OCI-LY1 (cell line): ENCODE results near the gene TOMM6.

Experiments
- H2AFZ ChIP-seq: fragments of 200-600 bp; sonication (generic), shearing (Covaris generic); 2 replicates; pipeline ENCODE4 v1.6.0; 2014; ENCODE audit warnings: antibody characterized with exemption, mild to moderate bottlenecking, low read length
- H3F3A ChIP-seq: fragments of 200-600 bp; sonication (generic), shearing (Covaris generic); 2 replicates; pipeline ENCODE4 v1.6.0; 2014; ENCODE audit warnings: mild to moderate bottlenecking, antibody characterized with exemption, low read length, moderate library complexity; ENCODE audit not compliant: insufficient read depth
- H3K27ac ChIP-seq: fragments of 200-600 bp; sonication (generic); 2 replicates; pipeline ENCODE4 v1.5.1; 2014; ENCODE audit warnings: low read length, mixed run types, mild to moderate bottlenecking, low read depth; ENCODE audit not compliant: poor library complexity, severe bottlenecking
- H3K27me3 ChIP-seq: fragments of 200-600 bp; sonication (generic); 2 replicates; pipeline ENCODE4 v1.6.0; 2014; ENCODE audit warnings: antibody characterized with exemption, mild to moderate bottlenecking, low read length, moderate library complexity; ENCODE audit not compliant: insufficient read depth
- H3K36me3 ChIP-seq: fragments of 200-600 bp; sonication (generic); 2 replicates; pipeline ENCODE4 v1.6.1; 2014; ENCODE audit warnings: mild to moderate bottlenecking, antibody characterized with exemption, low read length, moderate library complexity, mixed read lengths; ENCODE audit not compliant: insufficient read depth
- H3K4me1 ChIP-seq: fragments of 200-600 bp; sonication (generic); 2 replicates; pipeline ENCODE4 v1.5.1; 2014; ENCODE audit warnings: mild to moderate bottlenecking, low read length, moderate library complexity; ENCODE audit not compliant: insufficient read depth, severe bottlenecking
- H3K4me2 ChIP-seq: fragments of 200-600 bp; sonication (generic), shearing (Covaris generic); 2 replicates; pipeline ENCODE4 v1.6.1; 2014; ENCODE audit warnings: low read length
- H3K4me3 ChIP-seq: fragments of 200-600 bp; sonication (generic); 2 replicates; pipeline ENCODE4 v1.5.1; 2014; ENCODE audit warnings: low read length, low read depth, mild to moderate bottlenecking, mixed read lengths; ENCODE audit not compliant: poor library complexity, severe bottlenecking
- H3K79me2 ChIP-seq: fragments of 200-600 bp; shearing (Covaris generic); 2 replicates; pipeline ENCODE4 v1.6.1; 2016; ENCODE audit warnings: mixed run types, low read length, mixed read lengths; ENCODE audit not compliant: insufficient read depth
- H3K9ac ChIP-seq: fragments of 200-600 bp; sonication (generic), shearing (Covaris generic); 2 replicates; pipeline ENCODE4 v1.6.1; 2014; ENCODE audit warnings: mild to moderate bottlenecking, low read length, mixed read lengths
- H3K9me2 ChIP-seq: fragments of 200-600 bp; sonication (generic), shearing (Covaris generic); 2 replicates; pipeline ENCODE4 v1.6.1; 2014; ENCODE audit warnings: low read depth, mild to moderate bottlenecking, low read length, mixed read lengths
- H3K9me3 ChIP-seq: fragments of 200-600 bp; shearing (Covaris generic); 2 replicates; pipeline ENCODE4 v1.6.1; 2014; ENCODE audit warnings: low read length, mixed read lengths
- H4K20me1 ChIP-seq: fragments of 200-600 bp; sonication (generic), shearing (Covaris generic); 2 replicates; pipeline ENCODE4 v1.6.0; 2016; ENCODE audit warnings: mild to moderate bottlenecking, low read length; ENCODE audit not compliant: insufficient read depth
- CTCF ChIP-seq: fragments of 200-600 bp; sonication (generic), shearing (Covaris generic); IDR thresholded peaks from 2 replicates; pipeline ENCODE4 v1.5.1; 2017; ENCODE audit warnings: mild to moderate bottlenecking, antibody characterized with exemption, low read length, moderate library complexity, mixed read lengths
- EZH2 ChIP-seq: fragments of 200-600 bp; sonication (generic), shearing (Covaris generic); IDR thresholded peaks from 2 replicates; pipeline ENCODE4 v1.8.0; 2017; ENCODE audit warnings: borderline replicate concordance, mixed run types, mild to moderate bottlenecking, antibody characterized with exemption, low read length, moderate library complexity, mixed read lengths

TOMM6 gene

GRCh38 chr6:41771058-41771983 lies 16.2 kb upstream of the TOMM6 start:
- Histone ChIP-seq H3K36me3 (peaks cover 19% of the 10 kb centered on the region; the same call in 1 of the 2 replicates), H3K27ac (no peak overlapping the region), H3F3A (no peaks in the 10 kb centered on the region), H3K9ac (no peak overlapping the region), H3K9me2 (no peaks in the 10 kb centered on the region), H3K4me1 (no peaks in the 10 kb centered on the region), H3K27me3 (no peaks in the 10 kb centered on the region), H3K79me2 (no peaks in the 10 kb centered on the region), H3K9me3 (no peaks in the 10 kb centered on the region), H4K20me1 (no peaks in the 10 kb centered on the region), H3K4me2 (no peak overlapping the region), H2AFZ (no peak overlapping the region), H3K4me3 (no peak overlapping the region)
- TF ChIP-seq CTCF (no peak), EZH2 (no peak)

- no peak for TF ChIP-seq EZH2
- no peak for TF ChIP-seq CTCF
- Histone ChIP-seq H3K4me3 (no peak overlapping the region), H3K4me2 (no peak overlapping the region), H3K9me3 (no peaks in the 10 kb centered on the region), H3K79me2 (no peaks in the 10 kb centered on the region), H3K27ac (no peak overlapping the region), H3K36me3 (peaks cover 19% of the 10 kb centered on the region; the same call in 1 of the 2 replicates), H3K4me1 (peaks cover 8% of the 10 kb centered on the region), H4K20me1 (no peaks in the 10 kb centered on the region), H3K9ac (no peak overlapping the region), H3K27me3 (no peaks in the 10 kb centered on the region), H3K9me2 (no peaks in the 10 kb centered on the region), H2AFZ (no peak overlapping the region), H3F3A (no peaks in the 10 kb centered on the region)
Measured at GRCh38 chr6:41774841-41775240, 12.7 kb upstream of the TOMM6 start.

- Histone ChIP-seq H3K4me2 (no peak overlapping the region), H3K79me2 (no peaks in the 10 kb centered on the region), H4K20me1 (no peaks in the 10 kb centered on the region), H3K9me2 (no peaks in the 10 kb centered on the region), H3F3A (no peaks in the 10 kb centered on the region), H3K4me3 (no peak overlapping the region), H3K9ac (no peak overlapping the region), H3K4me1 (peaks cover 8% of the 10 kb centered on the region), H3K27ac (no peak overlapping the region), H2AFZ (no peak overlapping the region), H3K9me3 (no peaks in the 10 kb centered on the region), H3K36me3 (peaks cover 19% of the 10 kb centered on the region; the same call in 1 of the 2 replicates), H3K27me3 (no peaks in the 10 kb centered on the region)
- TF ChIP-seq CTCF (no peak), EZH2 (no peak)
Measured at GRCh38 chr6:41775293-41775882, 12.1 kb upstream of the TOMM6 start.
